ENCODE data around the gene HNF4A.

Gene HNF4A

GRCh38 chr20:44404204-44405181 is 49.0 kb downstream of the HNF4A start:
- TF ChIP-seq CTCF (IDR thresholded peaks at IDR 0.05; ENCODE audit: unreplicated experiment in 3 of 3) = no peak
- peak overlapping the region; percentile 1 to 37 (median 27) for H3K27ac Mint-ChIP-seq
- peaks cover 4% of the 10 kb centered on the region for H3K27me3 Mint-ChIP-seq (ENCODE audit: low read depth)
- peaks cover 4% of the 10 kb centered on the region for H3K4me1 Mint-ChIP-seq
- no peaks in the 10 kb centered on the region for H3K9me3 Mint-ChIP-seq
- H3K4me3 Mint-ChIP-seq = peak overlapping the region in 2 of 3 experiments; percentile 4 to 76
- no peaks in the 10 kb centered on the region for H3K36me3 Mint-ChIP-seq (ENCODE audit: low read depth)

- Mint-ChIP-seq H3K4me3 (no peak overlapping the region), H3K36me3 (ENCODE audit: low read depth) (no peaks in the 10 kb centered on the region), H3K9me3 (no peaks in the 10 kb centered on the region), H3K4me1 (peaks cover 4% of the 10 kb centered on the region), H3K27ac (peak overlapping the region in 1 of 3 experiments; percentile 1), H3K27me3 (ENCODE audit: low read depth) (no peaks in the 10 kb centered on the region)
- TF ChIP-seq CTCF (IDR thresholded peaks at IDR 0.05; ENCODE audit: unreplicated experiment in 3 of 3) = no peak
Measured at GRCh38 chr20:44405257-44405656, 49.8 kb downstream of the HNF4A start.

- Mint-ChIP-seq H3K27ac (no peak overlapping the region), H3K9me3 (no peaks in the 10 kb centered on the region), H3K4me1 (peaks cover 4% of the 10 kb centered on the region), H3K4me3 (no peak overlapping the region), H3K27me3 (ENCODE audit: low read depth) (no peaks in the 10 kb centered on the region), H3K36me3 (ENCODE audit: low read depth) (no peaks in the 10 kb centered on the region)
- no peak for TF ChIP-seq CTCF (IDR thresholded peaks at IDR 0.05; ENCODE audit: unreplicated experiment in 3 of 3)
Measured at GRCh38 chr20:44405785-44406571, 50.5 kb downstream of the HNF4A start.

- Mint-ChIP-seq H3K27me3 (ENCODE audit: low read depth) (peaks cover under 1% of the 10 kb centered on the region), H3K4me1 (peaks cover 4% of the 10 kb centered on the region), H3K36me3 (ENCODE audit: low read depth) (no peaks in the 10 kb centered on the region), H3K9me3 (no peaks in the 10 kb centered on the region), H3K27ac (no peak overlapping the region), H3K4me3 (no peak overlapping the region)
- TF ChIP-seq CTCF (IDR thresholded peaks at IDR 0.05; ENCODE audit: unreplicated experiment in 3 of 3) = no peak
Measured at GRCh38 chr20:44406572-44407137, 51.2 kb downstream of the HNF4A start.

GRCh38 chr20:44407402-44408184 is 52.1 kb downstream of the HNF4A start:
- H3K36me3 Mint-ChIP-seq (ENCODE audit: low read depth) = no peaks in the 10 kb centered on the region
- H3K27me3 Mint-ChIP-seq (ENCODE audit: low read depth) = peaks cover 8% of the 10 kb centered on the region
- peak overlapping the region in 2 of 3 experiments; percentile 59 to 60 for H3K27ac Mint-ChIP-seq

More at GRCh38 chr20:44407402-44408184, 52.1 kb downstream of the HNF4A start:
- Mint-ChIP-seq H3K4me1 (peaks cover 9% of the 10 kb centered on the region), H3K4me3 (no peak overlapping the region), H3K9me3 (no peaks in the 10 kb centered on the region)
- no peak for TF ChIP-seq CTCF (IDR thresholded peaks at IDR 0.05; ENCODE audit: unreplicated experiment in 3 of 3)
